Large intestine (tissue), 1 donor: ENCODE measurements around the gene IFITM5. TPM values are rescaled to one million over a fixed set of nuclear protein-coding genes. Genes with fewer than 3 reads are reported as not detected.

Source experiments
- polyA plus RNA-seq: library from polyadenylated mRNA; unstranded; fragments of 120-200 nt; gene quantifications from one replicate; pipeline ENCODE4 v1.2.1, GENCODE V29; 2013

The IFITM5 gene
- polyA plus RNA-seq, 1 donor, result 0.10 TPM

Other genes with a start within 250 kb of the IFITM5 start
- not detected for gene SCGB1C1, start 106.4 kb downstream of the IFITM5 start, polyA plus RNA-seq
- 51.2 TPM for gene BET1L, start 92.1 kb downstream of the IFITM5 start, polyA plus RNA-seq
- 64.2 TPM for gene RIC8A, start 91.8 kb downstream of the IFITM5 start, polyA plus RNA-seq
- gene SIRT3, start 63.2 kb downstream of the IFITM5 start, polyA plus RNA-seq, result 44.8 TPM
- 107 TPM for gene PSMD13, start 62.5 kb downstream of the IFITM5 start, polyA plus RNA-seq
- gene NLRP6, start 21.1 kb downstream of the IFITM5 start, polyA plus RNA-seq, result 37.4 TPM
- 53.8 TPM for gene PGGHG, start 10.4 kb downstream of the IFITM5 start, polyA plus RNA-seq
- gene IFITM2, start 8.3 kb upstream of the IFITM5 start, polyA plus RNA-seq, result 51.7 TPM
- 137 TPM for gene IFITM1, start 14.5 kb upstream of the IFITM5 start, polyA plus RNA-seq
- gene IFITM3, start 21.3 kb upstream of the IFITM5 start, polyA plus RNA-seq, result 250 TPM
- gene B4GALNT4, start 70.0 kb upstream of the IFITM5 start, polyA plus RNA-seq, result 24.0 TPM
- 71.6 TPM for gene PKP3, start 94.7 kb upstream of the IFITM5 start, polyA plus RNA-seq
- gene SIGIRR, start 115.5 kb upstream of the IFITM5 start, polyA plus RNA-seq, result 84.9 TPM
- 169 TPM for gene ANO9, start 142.5 kb upstream of the IFITM5 start, polyA plus RNA-seq
- gene PTDSS2, start 150.8 kb upstream of the IFITM5 start, polyA plus RNA-seq, result 21.1 TPM
- gene RNH1, start 207.7 kb upstream of the IFITM5 start, polyA plus RNA-seq, result 85.4 TPM
- gene HRAS, start 236.1 kb upstream of the IFITM5 start, polyA plus RNA-seq, result 28.3 TPM
- gene LRRC56, start 238.0 kb upstream of the IFITM5 start, polyA plus RNA-seq, result 2.4 TPM